ENCODE results near the gene SH3GL1. TPM values are rescaled to one million over a fixed set of nuclear protein-coding genes. Genes with fewer than 3 reads are reported as not detected.

Gene SH3GL1
- total and polyA plus RNA-seq, 9 of the 15 experiments (the other 6 are each of a cell fraction or from before 2014, with no cell fraction given), result 1.7 to 75.3 (median 25.7) TPM

GRCh38 chr19:4376028-4376670, 24.2 kb downstream of the SH3GL1 start (continued):
- peak; percentile 97 for TF ChIP-seq ZFP36 (IDR thresholded peaks at IDR 0.05; ENCODE audit: low read depth, low read length, partially characterized antibody)
- no peak for TF ChIP-seq MEF2D (tag; conservative IDR thresholded peaks at IDR 0.05; ENCODE audit: low read depth)
- no peak for TF ChIP-seq ZNF57 (CRISPR knock-in tag; IDR thresholded peaks at IDR 0.05)
- TF ChIP-seq ERF (CRISPR knock-in tag; IDR thresholded peaks at IDR 0.05), result no peak
- TF ChIP-seq PURB (CRISPR knock-in tag; IDR thresholded peaks at IDR 0.05; ENCODE audit: low read depth), result no peak
- TF ChIP-seq FOXP1 (CRISPR knock-in tag; IDR thresholded peaks at IDR 0.05), result no peak
- no peak for TF ChIP-seq ZNF764 (CRISPR knock-in tag; IDR thresholded peaks at IDR 0.05; ENCODE audit: low read depth)
- TF ChIP-seq ZNF140 (CRISPR knock-in tag; IDR thresholded peaks at IDR 0.05), result no peak
- no peak for TF ChIP-seq CREM (IDR thresholded peaks at IDR 0.05; ENCODE audit: low read depth)
- no peak for TF ChIP-seq VEZF1 (CRISPR knock-in tag; IDR thresholded peaks at IDR 0.05)
- no peak for TF ChIP-seq XRCC5 (IDR thresholded peaks at IDR 0.05; ENCODE audit: low read depth, low read length)
- TF ChIP-seq ZNF224 (CRISPR knock-in tag; IDR thresholded peaks at IDR 0.05), result no peak
- TF ChIP-seq BCL6 (CRISPR knock-in tag; IDR thresholded peaks at IDR 0.05), result no peak
- no peak for TF ChIP-seq ZNF408 (CRISPR knock-in tag; IDR thresholded peaks at IDR 0.05; ENCODE audit: low read depth)
- TF ChIP-seq ETS1 (conservative IDR thresholded peaks at IDR 0.05; ENCODE audit: control insufficient read depth, low read depth, low read length), result no peak
- TF ChIP-seq NCOR1 (IDR thresholded peaks at IDR 0.05), result no peak
- TF ChIP-seq MLLT1 (IDR thresholded peaks at IDR 0.05), result 0 out of 4 replicates have a peak, but pooled peaks of 1 of the 2 experiments have one; percentile 34

Measured in K562 (cell line).